ENCODE data around the gene BCL2L2.
"Not testable (repeated sequence)": the region's sequence is repeated elsewhere in the genome, so short reads cannot be mapped to it uniquely, and the experiment has no call there.

Gene BCL2L2, protein sequence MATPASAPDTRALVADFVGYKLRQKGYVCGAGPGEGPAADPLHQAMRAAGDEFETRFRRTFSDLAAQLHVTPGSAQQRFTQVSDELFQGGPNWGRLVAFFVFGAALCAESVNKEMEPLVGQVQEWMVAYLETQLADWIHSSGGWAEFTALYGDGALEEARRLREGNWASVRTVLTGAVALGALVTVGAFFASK

DNA sequence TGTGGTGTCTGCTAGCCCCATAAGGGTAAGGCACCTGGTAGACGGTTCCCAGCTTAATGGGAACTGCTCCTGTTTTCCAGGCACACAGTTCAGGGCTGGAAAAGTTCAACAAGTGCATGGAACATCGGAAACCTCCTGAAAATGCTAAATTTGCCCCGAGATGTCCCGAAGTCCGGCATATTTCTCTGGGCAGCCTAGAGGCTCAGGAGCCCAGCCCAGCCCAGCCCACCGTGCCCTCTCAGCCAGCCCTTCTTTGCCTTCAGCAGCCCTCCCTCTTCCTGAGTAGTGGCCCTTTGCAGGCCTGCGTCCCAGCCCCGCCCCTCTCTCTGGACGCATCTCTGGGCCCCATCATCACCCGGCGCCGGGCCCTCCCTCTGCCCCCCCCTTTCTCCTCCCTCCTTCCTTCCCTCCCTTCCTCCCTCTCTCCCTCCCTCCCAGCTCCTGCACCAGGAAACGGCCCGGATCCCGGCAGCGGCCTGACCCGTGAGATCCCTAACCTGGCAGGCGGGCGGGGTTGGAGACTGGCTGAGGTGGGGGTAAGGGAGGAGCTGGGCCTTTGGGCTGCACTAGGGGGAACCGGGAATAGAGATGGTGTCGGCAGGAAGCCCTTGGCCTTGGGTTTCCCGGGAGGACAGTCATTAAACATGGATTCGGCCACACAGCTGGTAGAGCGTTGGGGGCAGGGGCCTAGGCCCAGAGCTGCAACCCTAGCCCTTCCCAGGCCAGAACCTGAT, at the start of gene BCL2L2:
TSS of gene BCL2L2 (plus strand) at position 422 of the 734 bp plus-strand sequence. CDS start 935 bp downstream, outside the sequence.
- peak; percentile 56 to 93 (median 88) for DNase-seq

DNA sequence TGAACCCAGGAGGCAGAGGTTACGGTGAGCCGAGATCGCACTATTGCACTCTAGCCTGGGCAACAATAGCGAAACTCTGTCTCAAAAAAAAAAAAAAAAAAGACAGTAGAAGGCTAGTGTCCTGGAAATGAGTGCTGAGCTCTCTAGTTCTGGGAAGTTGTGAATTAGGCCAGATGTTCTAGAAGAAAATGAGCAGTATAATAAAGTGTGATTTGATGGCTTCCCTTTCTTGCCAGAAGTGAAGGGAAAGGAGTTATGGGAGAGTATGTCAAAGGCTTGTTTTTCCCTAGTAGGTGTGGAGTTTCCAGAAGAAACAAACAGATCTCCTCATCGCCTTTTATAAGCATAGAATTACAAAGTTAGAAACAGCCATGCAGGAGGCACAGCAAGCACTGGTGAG, 48.4 kb upstream of the BCL2L2 start:
- DNase-seq: no peak

DNA sequence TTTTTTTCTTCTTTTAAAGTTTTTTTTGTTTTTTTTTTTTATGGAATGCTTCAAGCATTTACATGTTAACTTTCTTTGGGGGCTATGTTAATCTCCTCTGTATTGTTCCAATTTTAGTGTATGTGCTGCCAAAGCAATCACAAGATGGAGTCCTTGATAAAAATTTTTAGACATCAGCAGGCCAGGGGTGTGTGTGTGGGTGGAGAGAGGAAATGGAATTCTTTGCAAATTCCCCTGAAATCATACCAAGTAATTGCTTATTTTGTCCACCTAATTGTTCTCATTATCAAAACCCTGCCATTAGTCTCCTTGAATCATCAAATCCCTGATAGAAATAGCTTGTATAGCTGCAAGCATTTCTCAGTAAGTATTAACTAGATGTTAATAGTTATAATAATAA, 47.2 kb upstream of the BCL2L2 start:
- no peak for DNase-seq

DNA sequence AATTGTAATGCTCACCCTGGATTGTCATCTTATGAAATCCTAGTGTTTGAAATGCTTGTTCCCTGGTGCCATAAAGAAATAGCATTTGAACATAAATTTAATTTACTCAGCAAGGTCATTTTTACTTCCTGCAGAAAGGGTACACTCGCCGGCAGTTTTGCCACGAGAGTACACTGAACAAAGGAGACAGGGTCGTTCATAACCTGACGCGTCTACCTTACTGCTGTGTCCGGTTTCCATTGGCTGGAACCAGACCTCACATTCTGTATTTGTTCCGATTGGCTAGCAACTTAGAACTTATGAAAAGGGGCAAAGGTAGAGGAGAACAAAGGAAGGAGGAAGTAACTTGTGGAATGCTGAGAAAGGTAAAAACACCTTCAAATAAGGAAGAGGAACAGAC, 45.8 kb upstream of the BCL2L2 start:
- DNase-seq: not testable (repeated sequence)

DNA sequence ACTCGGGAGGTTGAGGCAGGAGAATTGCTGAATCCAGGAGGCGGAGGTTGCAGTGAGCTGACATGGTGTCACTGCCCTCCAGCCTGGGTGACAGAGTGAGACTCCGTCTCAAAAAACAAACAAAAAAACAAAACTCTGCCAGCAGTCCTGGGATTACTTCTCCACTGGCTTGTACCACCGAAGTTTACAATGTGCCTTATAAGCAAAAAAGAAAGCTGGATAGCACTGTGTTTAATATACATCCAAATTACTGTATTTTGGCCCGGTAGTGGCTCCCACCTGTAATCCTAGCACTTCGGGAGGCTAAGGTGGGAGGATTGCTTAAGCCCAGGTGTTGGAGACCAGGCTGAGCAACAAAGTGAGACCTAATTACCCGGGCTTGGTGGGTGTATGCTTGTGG, 37.4 kb upstream of the BCL2L2 start:
- DNase-seq: no peak

DNA sequence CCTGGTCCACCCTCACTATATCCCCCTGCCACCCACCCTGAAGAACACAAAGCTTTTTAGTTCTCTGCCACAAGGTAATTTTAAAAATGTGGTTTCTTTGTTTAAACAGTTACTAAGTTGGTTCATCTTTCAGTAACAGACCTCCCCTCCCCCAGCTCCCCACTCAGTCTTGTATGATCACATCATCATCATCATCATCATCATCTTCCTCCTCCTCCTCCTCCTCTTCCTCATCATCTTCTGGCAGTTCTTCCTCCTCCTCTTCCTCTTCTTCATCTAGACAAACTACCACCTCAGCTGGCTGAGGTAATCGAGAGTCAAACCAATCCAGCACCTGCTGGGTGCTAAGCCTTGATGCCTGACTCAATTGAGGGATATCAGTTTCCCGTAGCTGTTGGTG, 31.2 kb upstream of the BCL2L2 start:
- DNase-seq: no peak

DNA sequence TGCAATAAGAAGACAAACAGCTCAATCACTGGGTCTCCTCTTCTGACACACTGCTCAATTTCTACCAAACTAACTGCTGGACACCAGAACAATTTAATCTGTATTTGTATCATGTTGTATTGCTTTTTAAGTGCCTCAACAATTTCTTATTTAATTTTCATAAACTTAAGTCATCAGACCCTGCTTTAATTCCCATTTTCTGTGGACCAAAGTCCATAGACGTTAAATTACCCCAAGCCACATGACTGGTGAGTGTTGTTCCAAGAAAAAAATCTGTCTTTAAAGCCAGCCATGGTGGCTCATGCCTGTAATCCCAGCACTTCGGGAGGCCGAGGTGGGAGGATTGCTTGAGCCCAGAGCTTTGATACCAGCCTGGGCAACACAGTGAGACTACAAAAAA, 29.4 kb upstream of the BCL2L2 start:
- no peak for DNase-seq

DNA sequence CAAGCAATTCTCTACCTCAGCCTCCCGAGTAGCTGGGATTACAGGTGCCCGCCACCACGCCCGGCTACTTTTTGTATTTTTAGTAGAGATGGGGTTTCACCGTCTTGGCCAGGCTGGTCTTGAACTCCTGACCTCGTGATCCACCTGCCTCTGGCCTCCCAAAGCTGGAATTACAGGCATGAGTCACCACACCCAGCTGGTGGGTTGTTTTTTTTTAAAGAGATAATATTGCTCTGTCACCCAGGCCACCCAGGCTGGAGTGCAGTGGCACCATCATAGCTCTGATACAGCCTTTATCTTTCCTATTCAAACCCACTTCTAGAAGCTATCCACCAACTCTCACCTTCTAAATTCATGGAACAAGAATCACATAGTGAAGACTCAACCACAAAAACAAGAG, 28.7 kb upstream of the BCL2L2 start:
- not testable (repeated sequence) for DNase-seq

DNA sequence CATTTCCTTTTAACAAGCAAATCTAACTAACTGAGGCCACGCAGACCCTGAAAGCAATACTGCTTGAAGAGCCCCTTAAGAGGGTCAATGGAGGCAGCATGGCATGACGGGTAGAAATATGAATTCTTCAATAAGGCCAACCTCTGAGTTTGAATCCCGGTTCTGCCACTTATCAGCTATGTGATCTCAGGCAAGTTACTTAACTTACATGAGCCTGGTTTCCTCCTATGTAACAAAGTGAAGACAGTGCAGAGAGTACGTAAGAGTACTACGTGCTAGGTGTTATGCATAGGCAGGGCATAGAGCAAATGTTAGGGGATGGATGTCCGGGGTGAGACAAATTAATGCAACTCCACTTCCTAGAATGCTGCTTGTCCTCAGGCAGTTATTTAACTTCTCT, 25.4 kb upstream of the BCL2L2 start:
- DNase-seq: no peak

DNA sequence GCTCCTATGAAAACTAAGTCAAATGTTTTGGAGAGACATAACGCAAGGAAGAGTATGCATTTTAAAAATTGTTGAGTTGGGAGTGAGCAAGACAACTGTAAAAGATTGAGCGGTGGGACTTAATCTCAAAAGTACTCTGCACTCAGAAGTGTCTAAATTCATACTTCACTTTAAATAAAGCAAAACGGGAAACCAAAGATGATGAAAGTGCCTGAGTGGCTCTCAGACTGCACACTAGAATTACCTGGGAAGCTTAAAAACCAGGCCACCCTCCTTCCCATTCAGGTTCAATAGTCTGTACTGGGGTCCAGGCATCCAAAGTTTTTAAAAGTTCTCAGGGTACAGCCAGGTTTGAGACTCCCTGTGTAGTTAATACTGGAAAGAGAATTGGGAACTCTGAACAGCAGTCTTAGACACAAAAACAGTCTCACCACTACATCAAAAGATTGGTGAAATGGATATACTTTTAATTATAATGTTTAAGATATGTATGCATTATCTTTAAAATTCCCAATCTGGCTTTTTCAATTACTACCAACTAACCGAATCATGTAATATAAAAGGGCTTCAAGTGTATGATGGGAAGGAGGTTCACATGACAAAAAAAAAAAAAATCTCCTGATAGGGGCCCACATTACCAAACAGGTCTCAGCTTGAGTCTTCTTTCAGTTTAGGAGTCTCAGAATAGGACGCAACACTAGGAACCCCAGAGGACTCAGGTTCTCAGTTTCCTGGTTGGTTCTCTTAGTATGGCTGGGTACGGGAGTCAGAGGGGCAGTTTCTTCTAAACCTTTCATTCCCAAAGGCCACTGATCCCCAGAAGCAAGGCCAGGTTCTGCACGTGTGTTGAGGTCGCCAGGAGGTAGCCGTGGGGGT, 21.7 kb upstream of the BCL2L2 start:
- DNase-seq: peak in 1 of 14 donors; percentile 25

DNA sequence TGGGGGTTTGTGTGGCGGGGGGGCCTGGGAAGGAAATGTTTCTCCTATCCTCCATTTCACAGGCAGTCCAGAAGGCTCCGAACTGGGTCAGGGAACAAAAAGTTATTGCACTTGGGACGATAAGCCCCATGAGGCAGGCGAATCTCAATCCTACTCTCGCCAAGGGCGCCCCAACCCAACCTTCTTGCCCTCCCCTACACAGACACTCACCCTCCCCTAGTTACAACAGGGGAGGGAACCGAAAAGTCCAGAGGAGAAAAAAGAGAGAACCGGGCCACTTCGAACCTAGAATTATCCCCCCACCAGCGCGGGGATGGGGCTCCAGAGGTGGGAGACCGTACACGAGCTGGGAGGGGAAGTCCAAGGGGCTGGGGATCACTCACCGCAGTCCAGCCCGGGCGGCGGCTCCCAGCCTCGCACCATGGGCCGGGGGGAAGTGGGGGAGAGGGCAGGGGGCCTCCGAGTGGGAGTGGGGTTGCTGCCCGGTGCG, 21.1 kb upstream of the BCL2L2 start:
- peak in 2 of 14 donors; percentile 25 to 61 for DNase-seq

DNA sequence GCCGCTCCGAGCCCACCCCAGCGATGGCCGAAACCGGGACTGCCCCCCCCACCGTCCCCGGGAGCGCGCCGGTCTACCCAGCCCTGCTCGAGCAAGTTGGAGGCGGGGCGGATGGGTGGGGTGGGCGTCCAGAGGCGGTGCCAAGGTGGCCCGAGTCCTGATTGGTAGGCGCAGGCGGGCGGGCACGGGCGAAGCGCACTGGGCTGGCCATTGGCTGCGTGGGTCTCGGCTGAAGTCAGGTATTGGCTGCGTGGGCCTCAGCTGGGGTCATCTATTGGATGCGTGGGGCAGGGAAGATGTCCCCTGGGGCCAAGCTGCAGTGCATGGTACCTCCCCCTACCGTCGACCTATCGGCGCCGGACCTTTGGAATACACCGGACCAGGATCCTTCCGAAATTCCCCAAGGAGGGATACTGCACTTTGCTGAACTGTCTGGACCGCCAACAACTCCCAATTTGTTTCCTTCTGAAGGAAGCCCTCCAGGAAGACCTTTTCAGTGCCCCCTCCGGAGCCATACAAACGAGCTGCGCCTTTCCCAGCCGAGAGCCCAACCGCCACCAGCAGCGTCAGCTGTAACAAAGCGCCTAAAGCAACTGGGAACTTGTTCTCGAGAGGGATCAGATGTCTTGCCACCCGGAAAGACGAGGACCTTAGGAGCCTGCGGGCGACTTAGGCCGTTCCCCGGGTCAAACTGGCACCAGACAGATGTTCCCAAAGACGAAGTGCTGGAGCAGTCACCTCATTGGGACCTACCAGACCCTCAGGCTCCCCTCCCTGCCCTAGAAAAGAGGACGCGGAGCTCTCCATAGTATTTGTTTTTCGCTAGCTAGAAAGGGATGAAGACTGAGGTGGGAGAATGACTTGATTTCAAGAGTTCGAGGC, 20.4 kb upstream of the BCL2L2 start, which contains the start of gene HOMEZ:
TSS of gene HOMEZ (minus strand) at position 113 of the 882 bp plus-strand sequence. CDS start 180 bp downstream, outside the sequence.
- DNase-seq: peak; percentile 94 to 99 (median 98)

DNA sequence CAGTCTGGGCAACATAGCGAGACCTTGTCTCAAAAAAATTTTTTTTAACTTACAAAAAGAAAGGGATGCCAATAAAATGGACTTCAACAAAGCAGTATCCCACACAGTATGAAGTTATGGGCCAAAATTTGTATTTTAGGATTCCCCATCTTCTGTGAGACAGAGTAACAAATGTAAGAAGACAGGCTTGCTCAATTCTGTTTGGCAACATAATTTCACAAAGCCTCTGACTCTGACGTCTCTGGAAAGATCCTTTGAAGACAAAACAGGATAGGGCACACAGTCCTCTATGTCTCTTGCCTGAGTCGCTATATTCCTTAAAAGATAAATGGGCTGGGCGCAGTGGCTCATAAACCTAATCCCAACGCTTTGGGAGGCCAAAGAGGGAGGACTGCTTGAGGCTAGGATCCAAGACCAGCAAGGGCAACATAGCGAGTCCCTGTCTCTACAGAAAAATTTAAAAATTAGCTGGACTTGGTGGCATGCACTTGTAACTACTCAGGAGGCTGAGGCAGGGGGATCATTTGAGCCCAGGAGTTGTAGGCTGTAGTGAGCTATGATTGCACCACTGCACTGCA, 19.6 kb upstream of the BCL2L2 start:
- DNase-seq: no peak

DNA sequence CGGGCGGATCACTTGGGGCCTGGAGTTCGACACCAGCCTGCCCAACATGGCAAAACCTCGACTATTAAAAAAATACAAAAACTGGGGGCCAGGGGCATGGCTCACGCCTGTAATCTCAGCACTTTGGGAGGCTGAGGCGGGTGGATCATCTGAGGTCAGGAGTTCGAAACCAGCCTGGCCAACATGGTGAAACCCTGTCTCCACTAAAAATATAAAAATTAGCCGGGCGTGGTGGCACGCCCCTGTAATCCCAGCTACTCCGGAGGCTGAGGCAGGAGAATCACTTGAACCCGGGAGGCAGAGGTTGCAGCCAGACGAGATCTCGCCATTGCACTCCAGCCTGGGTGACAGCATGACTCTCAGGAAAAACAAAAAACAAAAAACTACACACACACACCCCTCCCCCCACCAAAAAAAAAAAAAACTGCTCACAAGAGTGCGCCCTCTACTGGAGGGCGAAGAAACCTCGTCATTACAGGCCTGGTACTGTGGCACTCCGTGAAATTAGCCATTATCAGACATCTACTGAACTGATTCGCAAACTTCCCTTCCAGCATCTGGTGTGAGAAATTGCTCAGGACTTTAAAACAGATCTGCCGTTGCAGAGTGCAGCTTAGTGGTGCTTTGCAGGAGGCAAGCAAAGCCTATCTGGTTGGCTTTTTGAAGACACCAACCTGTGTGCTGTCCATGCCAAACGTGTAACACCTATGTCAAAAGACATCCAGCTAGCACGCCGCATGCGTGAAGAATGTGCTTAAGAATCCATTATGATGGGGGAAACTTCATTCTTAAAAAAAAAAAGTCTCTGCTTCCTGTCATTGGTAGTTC, 11.7 kb upstream of the BCL2L2 start:
- peak in 8 of 14 donors; percentile 13 to 58 (median 38) for DNase-seq

DNA sequence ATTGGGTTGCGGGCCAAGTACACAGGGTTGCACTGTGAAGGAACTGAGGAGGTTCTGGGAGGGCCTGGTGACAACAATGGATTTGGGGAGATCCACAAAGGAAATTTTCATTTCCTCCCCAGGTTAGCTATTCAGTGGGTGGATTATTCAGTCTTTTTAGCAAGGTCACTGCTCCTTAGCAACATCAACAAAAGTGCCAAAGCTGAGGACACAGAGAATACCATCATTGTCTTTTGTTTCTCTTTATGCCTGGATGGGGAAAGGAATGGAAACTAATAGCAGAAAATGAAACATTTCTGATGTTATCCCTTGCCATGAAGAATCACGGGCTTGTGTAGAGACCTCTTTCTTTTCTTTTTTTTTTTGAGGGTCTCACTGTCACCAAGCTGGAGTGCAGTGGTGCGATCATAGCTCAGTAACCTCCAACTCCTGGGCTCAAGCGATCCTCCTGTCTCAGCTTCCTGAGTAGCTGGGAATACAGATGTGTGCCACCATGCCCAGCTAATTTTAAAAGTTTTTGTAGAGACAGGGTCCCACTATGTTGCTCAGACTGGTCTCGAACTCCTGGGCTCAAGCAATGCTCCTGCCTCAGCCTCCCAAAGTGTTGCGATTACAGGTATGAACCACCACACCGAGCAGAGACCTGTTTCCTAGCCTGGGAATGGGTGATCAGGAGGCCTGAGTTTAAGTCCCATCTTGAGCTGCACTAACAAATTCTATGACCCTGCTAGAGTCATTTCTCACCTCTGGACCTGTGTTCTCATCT, 10.4 kb upstream of the BCL2L2 start:
- no peak for DNase-seq

DNA sequence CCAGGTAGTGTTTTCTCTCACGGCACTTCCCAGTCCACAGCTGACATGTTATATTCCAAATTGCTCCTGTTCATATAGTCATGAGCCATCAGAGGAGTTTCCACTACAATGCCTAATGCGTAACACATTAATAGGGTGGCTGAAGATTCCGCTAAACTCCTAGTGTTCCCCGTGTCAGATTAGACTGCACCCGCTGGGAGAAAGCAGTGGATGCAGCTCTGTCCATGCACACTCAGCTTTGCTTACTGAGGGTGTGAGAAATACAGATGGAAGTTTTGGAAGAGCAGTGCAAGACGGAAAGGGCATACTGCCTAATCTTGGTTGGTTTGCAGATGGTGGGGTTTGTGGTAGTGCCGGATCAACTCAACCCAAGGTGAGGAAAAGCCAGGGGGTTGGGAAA, 9.5 kb upstream of the BCL2L2 start:
- DNase-seq: no peak

DNA sequence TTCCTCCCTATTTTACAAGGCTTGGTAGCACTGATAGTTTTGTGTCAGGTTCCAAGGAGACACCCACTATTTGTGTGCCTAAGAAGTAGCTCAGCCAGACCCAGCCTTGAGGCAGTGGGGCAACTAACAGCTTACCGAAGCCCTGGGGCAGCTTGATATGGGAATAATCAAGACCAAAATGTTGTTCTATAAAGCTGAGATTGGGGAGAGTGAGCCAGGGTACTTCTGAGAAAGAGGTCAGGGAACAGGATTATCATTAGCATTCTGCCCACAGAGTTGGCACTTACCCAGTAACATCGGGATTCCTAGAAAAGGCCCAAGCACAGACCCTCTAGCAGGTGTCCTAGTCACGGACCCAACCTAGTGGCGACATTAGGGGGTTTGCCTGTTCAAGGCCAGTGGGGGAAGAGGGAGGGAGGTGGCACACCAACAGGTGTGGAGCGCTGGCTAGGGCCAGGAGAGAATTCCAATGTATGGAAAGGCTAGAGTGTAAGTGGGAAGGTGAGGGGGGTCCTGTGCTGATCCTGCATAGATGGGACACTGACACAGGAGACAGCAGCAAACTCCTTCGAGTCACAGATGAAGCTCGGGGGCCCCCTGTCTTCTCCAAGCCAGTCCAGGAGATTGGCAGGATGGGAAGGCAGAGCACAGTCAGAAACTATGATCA, 8.9 kb upstream of the BCL2L2 start:
- no peak for DNase-seq

DNA sequence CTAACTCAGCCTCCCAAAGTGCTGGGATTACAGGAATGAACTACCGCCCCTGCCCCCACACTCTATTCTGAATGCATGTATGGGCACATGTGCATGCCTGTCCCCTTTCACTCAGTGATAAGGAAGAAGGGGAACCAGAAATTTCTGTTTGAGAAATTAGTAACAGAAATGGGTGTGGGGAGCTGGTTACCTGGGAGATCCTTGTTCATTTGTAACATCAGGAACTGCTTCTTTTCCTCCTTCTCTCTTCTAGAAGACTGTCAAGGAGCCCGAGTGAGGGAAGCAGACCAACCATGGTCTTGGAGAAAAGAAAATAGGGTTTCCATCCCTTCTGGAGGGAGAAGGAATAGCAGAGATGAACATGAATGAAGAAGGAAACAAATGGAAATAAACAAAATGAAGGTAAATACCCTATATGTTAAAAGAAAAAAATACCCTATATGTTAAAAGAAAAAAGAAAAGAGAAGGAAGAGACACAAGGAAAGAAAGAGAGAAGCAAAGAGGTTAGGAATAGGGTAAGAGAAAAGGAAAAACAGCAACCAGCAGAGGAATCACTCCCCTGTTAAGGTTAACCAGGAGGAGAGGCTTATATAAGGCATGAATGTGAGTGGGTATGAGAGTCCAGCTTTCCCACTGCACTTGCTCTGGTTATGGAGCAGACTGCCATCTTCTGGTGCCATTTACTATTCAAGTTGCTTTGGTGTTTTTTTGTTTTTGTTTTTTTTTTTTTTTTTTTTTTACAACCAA, 7.2 kb upstream of the BCL2L2 start:
- DNase-seq: peak in 3 of 14 donors; percentile 7 to 43 (median 16)
